Measurements from ENCODE around the gene AGAP2. TPM values are rescaled to one million over a fixed set of nuclear protein-coding genes. Genes with fewer than 3 reads are reported as not detected.

Gene AGAP2
- total and polyA plus RNA-seq, 2 of the 13 experiments (the other 11 are each of a cell fraction or from before 2014, with no cell fraction given): 0.38 to 0.45 TPM

DNA sequence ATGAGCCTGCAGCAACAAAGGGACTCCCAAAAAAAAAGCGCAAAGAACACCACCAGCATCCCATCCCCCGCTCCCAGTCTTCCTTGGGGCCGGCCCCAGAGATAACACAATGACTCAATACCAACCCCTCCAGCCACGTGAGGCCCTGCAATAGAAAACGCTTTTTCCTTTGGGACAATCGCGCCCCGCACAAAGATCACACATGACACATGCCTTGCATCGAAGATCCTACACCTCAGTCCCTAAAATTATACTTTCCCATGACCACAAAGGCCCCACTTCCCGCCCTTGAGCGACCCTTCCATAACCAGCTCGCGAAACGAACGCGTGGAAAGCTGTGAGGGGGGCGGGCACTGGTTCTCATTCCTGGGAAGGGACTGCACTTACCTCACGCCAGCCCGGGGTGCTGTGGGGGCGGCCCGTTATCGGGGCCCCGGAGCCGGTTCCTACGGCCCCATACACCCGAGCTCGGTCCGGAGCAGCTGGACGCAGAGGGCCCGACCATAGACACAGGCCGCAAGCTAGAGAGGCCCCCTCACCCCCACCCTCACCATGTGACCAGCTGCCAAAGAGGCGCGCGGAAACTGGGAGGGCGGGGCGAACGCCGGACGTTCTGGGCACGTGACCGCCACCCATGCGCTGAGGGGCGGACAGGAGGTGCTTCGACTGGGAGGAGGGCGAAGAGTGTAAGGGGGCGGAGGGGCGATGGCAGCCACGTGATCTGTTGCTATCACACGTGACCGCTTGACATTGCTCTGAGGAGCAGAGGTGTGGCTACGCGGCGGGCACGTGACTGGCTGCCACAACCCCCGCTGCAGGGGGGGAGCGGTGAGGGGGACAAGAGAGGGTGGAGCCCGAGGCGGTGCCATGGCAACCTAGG, 13.5 kb upstream of the AGAP2 start, which contains the start of gene CDK4 (continued):
- TF ChIP-seq, protein P1, sequence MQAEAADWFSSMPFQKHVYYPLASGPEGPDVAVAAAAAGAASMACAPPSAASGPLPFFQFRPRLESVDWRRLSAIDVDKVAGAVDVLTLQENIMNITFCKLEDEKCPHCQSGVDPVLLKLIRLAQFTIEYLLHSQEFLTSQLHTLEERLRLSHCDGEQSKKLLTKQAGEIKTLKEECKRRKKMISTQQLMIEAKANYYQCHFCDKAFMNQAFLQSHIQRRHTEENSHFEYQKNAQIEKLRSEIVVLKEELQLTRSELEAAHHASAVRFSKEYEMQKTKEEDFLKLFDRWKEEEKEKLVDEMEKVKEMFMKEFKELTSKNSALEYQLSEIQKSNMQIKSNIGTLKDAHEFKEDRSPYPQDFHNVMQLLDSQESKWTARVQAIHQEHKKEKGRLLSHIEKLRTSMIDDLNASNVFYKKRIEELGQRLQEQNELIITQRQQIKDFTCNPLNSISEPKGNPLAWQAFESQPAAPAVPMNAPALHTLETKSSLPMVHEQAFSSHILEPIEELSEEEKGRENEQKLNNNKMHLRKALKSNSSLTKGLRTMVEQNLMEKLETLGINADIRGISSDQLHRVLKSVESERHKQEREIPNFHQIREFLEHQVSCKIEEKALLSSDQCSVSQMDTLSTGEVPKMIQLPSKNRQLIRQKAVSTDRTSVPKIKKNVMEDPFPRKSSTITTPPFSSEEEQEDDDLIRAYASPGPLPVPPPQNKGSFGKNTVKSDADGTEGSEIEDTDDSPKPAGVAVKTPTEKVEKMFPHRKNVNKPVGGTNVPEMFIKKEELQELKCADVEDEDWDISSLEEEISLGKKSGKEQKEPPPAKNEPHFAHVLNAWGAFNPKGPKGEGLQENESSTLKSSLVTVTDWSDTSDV (CRISPR knock-in tag; IDR thresholded peaks at IDR 0.05): no peak
- TF ChIP-seq NFKBIZ (CRISPR knock-in tag; IDR thresholded peaks at IDR 0.05) (peak; percentile 87), SMARCC2 (IDR thresholded peaks at IDR 0.05) (no peak), NFE2 (CRISPR knock-in tag; IDR thresholded peaks at IDR 0.05) (no peak; the same call in 1 of the 2 replicates), TEAD2 (CRISPR knock-in tag; IDR thresholded peaks at IDR 0.05) (no peak), RFX3 (CRISPR knock-in tag; IDR thresholded peaks at IDR 0.05) (peak; percentile 93), ZFP62 (CRISPR knock-in tag; IDR thresholded peaks at IDR 0.05) (no peak), ZNF383 (CRISPR knock-in tag; IDR thresholded peaks at IDR 0.05; ENCODE audit: borderline replicate concordance) (peak; percentile 28; the same call in 1 of the 2 replicates), SAFB2 (CRISPR knock-in tag; IDR thresholded peaks at IDR 0.05; ENCODE audit: borderline replicate concordance, low read depth) (peak; percentile 89; the same call in 1 of the 2 replicates), ZNF282 (IDR thresholded peaks at IDR 0.05; ENCODE audit: partially characterized antibody) (no peak), ZNF766 (CRISPR knock-in tag; IDR thresholded peaks at IDR 0.05; ENCODE audit: borderline replicate concordance) (peak; percentile 92; the same call in 1 of the 2 replicates), TAF1 (CRISPR knock-in tag; IDR thresholded peaks at IDR 0.05) (peak; percentile 75; the same call in 1 of the 2 replicates), NFRKB (IDR thresholded peaks at IDR 0.05) (no peak)
- TF ChIP-seq, protein P2, sequence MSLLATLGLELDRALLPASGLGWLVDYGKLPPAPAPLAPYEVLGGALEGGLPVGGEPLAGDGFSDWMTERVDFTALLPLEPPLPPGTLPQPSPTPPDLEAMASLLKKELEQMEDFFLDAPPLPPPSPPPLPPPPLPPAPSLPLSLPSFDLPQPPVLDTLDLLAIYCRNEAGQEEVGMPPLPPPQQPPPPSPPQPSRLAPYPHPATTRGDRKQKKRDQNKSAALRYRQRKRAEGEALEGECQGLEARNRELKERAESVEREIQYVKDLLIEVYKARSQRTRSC (CRISPR knock-in tag; IDR thresholded peaks at IDR 0.05; ENCODE audit: low read depth): no peak
- TF ChIP-seq, protein P3, sequence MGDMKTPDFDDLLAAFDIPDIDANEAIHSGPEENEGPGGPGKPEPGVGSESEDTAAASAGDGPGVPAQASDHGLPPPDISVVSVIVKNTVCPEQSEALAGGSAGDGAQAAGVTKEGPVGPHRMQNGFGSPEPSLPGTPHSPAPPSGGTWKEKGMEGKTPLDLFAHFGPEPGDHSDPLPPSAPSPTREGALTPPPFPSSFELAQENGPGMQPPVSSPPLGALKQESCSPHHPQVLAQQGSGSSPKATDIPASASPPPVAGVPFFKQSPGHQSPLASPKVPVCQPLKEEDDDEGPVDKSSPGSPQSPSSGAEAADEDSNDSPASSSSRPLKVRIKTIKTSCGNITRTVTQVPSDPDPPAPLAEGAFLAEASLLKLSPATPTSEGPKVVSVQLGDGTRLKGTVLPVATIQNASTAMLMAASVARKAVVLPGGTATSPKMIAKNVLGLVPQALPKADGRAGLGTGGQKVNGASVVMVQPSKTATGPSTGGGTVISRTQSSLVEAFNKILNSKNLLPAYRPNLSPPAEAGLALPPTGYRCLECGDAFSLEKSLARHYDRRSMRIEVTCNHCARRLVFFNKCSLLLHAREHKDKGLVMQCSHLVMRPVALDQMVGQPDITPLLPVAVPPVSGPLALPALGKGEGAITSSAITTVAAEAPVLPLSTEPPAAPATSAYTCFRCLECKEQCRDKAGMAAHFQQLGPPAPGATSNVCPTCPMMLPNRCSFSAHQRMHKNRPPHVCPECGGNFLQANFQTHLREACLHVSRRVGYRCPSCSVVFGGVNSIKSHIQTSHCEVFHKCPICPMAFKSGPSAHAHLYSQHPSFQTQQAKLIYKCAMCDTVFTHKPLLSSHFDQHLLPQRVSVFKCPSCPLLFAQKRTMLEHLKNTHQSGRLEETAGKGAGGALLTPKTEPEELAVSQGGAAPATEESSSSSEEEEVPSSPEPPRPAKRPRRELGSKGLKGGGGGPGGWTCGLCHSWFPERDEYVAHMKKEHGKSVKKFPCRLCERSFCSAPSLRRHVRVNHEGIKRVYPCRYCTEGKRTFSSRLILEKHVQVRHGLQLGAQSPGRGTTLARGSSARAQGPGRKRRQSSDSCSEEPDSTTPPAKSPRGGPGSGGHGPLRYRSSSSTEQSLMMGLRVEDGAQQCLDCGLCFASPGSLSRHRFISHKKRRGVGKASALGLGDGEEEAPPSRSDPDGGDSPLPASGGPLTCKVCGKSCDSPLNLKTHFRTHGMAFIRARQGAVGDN (CRISPR knock-in tag; IDR thresholded peaks at IDR 0.05): peak; percentile 98
- TF ChIP-seq, protein P4, sequence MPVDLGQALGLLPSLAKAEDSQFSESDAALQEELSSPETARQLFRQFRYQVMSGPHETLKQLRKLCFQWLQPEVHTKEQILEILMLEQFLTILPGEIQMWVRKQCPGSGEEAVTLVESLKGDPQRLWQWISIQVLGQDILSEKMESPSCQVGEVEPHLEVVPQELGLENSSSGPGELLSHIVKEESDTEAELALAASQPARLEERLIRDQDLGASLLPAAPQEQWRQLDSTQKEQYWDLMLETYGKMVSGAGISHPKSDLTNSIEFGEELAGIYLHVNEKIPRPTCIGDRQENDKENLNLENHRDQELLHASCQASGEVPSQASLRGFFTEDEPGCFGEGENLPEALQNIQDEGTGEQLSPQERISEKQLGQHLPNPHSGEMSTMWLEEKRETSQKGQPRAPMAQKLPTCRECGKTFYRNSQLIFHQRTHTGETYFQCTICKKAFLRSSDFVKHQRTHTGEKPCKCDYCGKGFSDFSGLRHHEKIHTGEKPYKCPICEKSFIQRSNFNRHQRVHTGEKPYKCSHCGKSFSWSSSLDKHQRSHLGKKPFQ (CRISPR knock-in tag; IDR thresholded peaks at IDR 0.05; ENCODE audit: insufficient replicate concordance): peak; percentile 73
- TF ChIP-seq, protein P5, sequence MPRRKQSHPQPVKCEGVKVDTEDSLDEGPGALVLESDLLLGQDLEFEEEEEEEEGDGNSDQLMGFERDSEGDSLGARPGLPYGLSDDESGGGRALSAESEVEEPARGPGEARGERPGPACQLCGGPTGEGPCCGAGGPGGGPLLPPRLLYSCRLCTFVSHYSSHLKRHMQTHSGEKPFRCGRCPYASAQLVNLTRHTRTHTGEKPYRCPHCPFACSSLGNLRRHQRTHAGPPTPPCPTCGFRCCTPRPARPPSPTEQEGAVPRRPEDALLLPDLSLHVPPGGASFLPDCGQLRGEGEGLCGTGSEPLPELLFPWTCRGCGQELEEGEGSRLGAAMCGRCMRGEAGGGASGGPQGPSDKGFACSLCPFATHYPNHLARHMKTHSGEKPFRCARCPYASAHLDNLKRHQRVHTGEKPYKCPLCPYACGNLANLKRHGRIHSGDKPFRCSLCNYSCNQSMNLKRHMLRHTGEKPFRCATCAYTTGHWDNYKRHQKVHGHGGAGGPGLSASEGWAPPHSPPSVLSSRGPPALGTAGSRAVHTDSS (CRISPR knock-in tag; conservative IDR thresholded peaks at IDR 0.05): no peak
